GM13976 (cell line): Measurements from ENCODE around the gene RAB15.

Experiments used
- DNase-seq: peaks from one replicate; pipeline ENCODE4 v3.0.0; 2012; ENCODE audit warnings: low spot score
- CTCF ChIP-seq: IDR thresholded peaks from 2 replicates; pipeline ENCODE4 v1.5.1; 2012; ENCODE audit warnings: borderline replicate concordance, mild to moderate bottlenecking; ENCODE audit not compliant: insufficient read depth; ENCODE audit errors: extremely low read depth, missing control alignments, control extremely low read depth
- in situ Hi-C: fragments of 300-500 bp; cut with MboI; formaldehyde crosslinking; loops from one replicate; pipeline ENCODE4 v1.12.0; 2022; ENCODE audit warnings: low sequenced_read_pairs, mixed read lengths, inconsistent platforms; ENCODE audit not compliant: unreplicated experiment

The RAB15 gene

GRCh38 chr14:65000898-65001591 is 28.9 kb upstream of the RAB15 start:
- TF ChIP-seq CTCF: no peak
- in situ Hi-C loops: no loop called here
- DNase-seq: no peak

- no peak for TF ChIP-seq CTCF
- in situ Hi-C loops: loop anchor here (10.0 kb wide), 1 partner anchor 166 kb away; no protein-coding TSS in a partner anchor
Measured at GRCh38 chr14:64998455-64998931, 26.4 kb upstream of the RAB15 start.

GRCh38 chr14:64997108-64997794 is 25.1 kb upstream of the RAB15 start:
- in situ Hi-C loops: loop anchor here (10.0 kb wide), 1 partner anchor 168 kb away; no protein-coding TSS in a partner anchor
- TF ChIP-seq CTCF: no peak
- no peak for DNase-seq

More at GRCh38 chr14:64998455-64998931, 26.4 kb upstream of the RAB15 start:
- no peak for DNase-seq

GRCh38 chr14:64995291-64995690 is 23.2 kb upstream of the RAB15 start:
- in situ Hi-C loops: loop anchor here (10.0 kb wide), 1 partner anchor 170 kb away; no protein-coding TSS in a partner anchor
- no peak for DNase-seq
- no peak for TF ChIP-seq CTCF

- in situ Hi-C loops: loop anchor here (10.0 kb wide), 1 partner anchor 170 kb away; no protein-coding TSS in a partner anchor
- no peak for DNase-seq
- TF ChIP-seq CTCF: no peak
Measured at GRCh38 chr14:64994540-64994939, 22.4 kb upstream of the RAB15 start.

GRCh38 chr14:64993266-64993930 is 21.3 kb upstream of the RAB15 start:
- no peak for DNase-seq
- TF ChIP-seq CTCF: no peak
- in situ Hi-C loops: loop anchor here (10.0 kb wide), 1 partner anchor 171 kb away; no protein-coding TSS in a partner anchor
